T-cell (primary cell): ENCODE data around the gene RAB11B. TPM values are rescaled to one million over a fixed set of nuclear protein-coding genes. Genes with fewer than 3 reads are reported as not detected.

Experiments used
- ATAC-seq, 4 experiments: fragments of 200-7000 bp in 3 of 4; fragments of 150-1000 bp in 1 of 4; cut with Tn5 transposase; replicated peaks in 1 of 4; 1 replicate in 3 of 4; 2 replicates in 1 of 4; pipeline ENCODE4 v1.10.0; 2021; ENCODE audit warnings: moderate library complexity in 3 of 4, mild to moderate bottlenecking in 2 of 4, moderate number of reproducible peaks in 1 of 4
- CTCF ChIA-PET, 2 donors: fragments of 300-600 bp; sonication (Branson Sonifier 250); formaldehyde crosslinking; loops; one replicate each; lab custom pipeline; 2022; ENCODE audit warnings: antibody characterized with exemption in 2 of 2; lab: Charles Lee
- POLR2A ChIA-PET, 2 donors: fragments of 300-600 bp; sonication (Branson Sonifier 250); formaldehyde crosslinking; loops; one replicate each; lab custom pipeline; 2022; ENCODE audit warnings: antibody characterized with exemption in 2 of 2; lab: Charles Lee
- DNase-seq, 35 experiments: peaks; one replicate each; pipeline versions ENCODE4 v3.0.0 to v3.0.0-alpha.2; 2013 to 2023
- H3K27ac ChIP-seq: one replicate; pipeline ENCODE4 v1.5.1; 2013; ENCODE audit warnings: low read length
- H3K27me3 ChIP-seq, 2 experiments: replicated peaks in 1 of 2; 1 replicate in 1 of 2; 2 replicates in 1 of 2; pipeline versions ENCODE4 v1.6.1 to v1.7.0; 2013; ENCODE audit warnings: low read length in 1 of 2, mixed read lengths in 1 of 2; ENCODE audit not compliant: control insufficient read depth in 2 of 2, insufficient read depth in 2 of 2; ENCODE audit errors: extremely low read depth in 1 of 2
- H3K36me3 ChIP-seq, 2 donors: 1 replicate in 1 of 2; 2 replicates in 1 of 2; pipeline versions ENCODE4 v1.6.1 to v1.7.0; 2013; ENCODE audit warnings: low read length in 1 of 2; ENCODE audit not compliant: control insufficient read depth in 2 of 2, insufficient read depth in 1 of 2; ENCODE audit errors: extremely low read depth in 1 of 2
- H3K4me1 ChIP-seq, 2 experiments: 1 replicate in 1 of 2; 2 replicates in 1 of 2; pipeline versions ENCODE4 v1.6.1 to v1.7.0; 2013; ENCODE audit warnings: low read length in 2 of 2, mixed read lengths in 1 of 2; ENCODE audit not compliant: insufficient read depth in 2 of 2, control insufficient read depth in 1 of 2; ENCODE audit errors: extremely low read depth in 1 of 2
- H3K4me3 ChIP-seq, 2 donors: 1 replicate in 1 of 2; 2 replicates in 1 of 2; pipeline versions ENCODE4 v1.5.1 to v1.7.0; 2013; ENCODE audit warnings: mild to moderate bottlenecking in 2 of 2, low read length in 1 of 2, moderate library complexity in 1 of 2; ENCODE audit not compliant: control insufficient read depth in 1 of 2; ENCODE audit errors: extremely low read depth in 1 of 2
- H3K9me3 ChIP-seq: 2 replicates; pipeline ENCODE4 v1.7.0; 2013
- H3K27ac Mint-ChIP-seq, 2 donors: one replicate each; pipeline ENCODE4 v1.8.0; 2020 to 2021; ENCODE audit warnings: mild to moderate bottlenecking in 2 of 2, mixed read lengths in 2 of 2
- H3K27me3 Mint-ChIP-seq, 2 donors: one replicate each; pipeline ENCODE4 v1.8.0; 2021 to 2022; ENCODE audit warnings: mixed read lengths in 2 of 2
- H3K36me3 Mint-ChIP-seq: one replicate; pipeline ENCODE4 v1.8.0; 2021; ENCODE audit warnings: mixed read lengths
- H3K4me1 Mint-ChIP-seq, 3 donors: one replicate each; pipeline ENCODE4 v1.8.0; 2020 to 2022; ENCODE audit warnings: mixed read lengths in 3 of 3, mild to moderate bottlenecking in 1 of 3
- H3K4me3 Mint-ChIP-seq, 3 donors: one replicate each; pipeline ENCODE4 v1.8.0; 2020 to 2022; ENCODE audit warnings: mild to moderate bottlenecking in 3 of 3, mixed read lengths in 3 of 3, moderate library complexity in 3 of 3
- H3K9me3 Mint-ChIP-seq, 3 donors: one replicate each; pipeline ENCODE4 v1.8.0; 2020 to 2022; ENCODE audit warnings: mixed read lengths in 3 of 3
- WGBS: methylation state at CpG from one replicate; pipeline ENCODE4 v1.1.5; 2013; ENCODE audit warnings: missing lambda C conversion rate; ENCODE audit not compliant: insufficient coverage; 5-methylcytosine and 5-hydroxymethylcytosine counted together
- total RNA-seq, 35 experiments: library from RNA in 6 of 35; stranded (reverse) in 6 of 35; fragments of 120-200 nt in 1 of 35; gene quantifications; one replicate each; pipeline versions ENCODE4 v1.2.1 to v1.2.4 and lab custom pipeline; 2013 to 2026

Gene RAB11B
- total RNA-seq, 5 donors from 2014 or later (not counting 1 experiment from before 2014, with no cell fraction given): 87.5 to 125 (median 116) TPM

DNA sequence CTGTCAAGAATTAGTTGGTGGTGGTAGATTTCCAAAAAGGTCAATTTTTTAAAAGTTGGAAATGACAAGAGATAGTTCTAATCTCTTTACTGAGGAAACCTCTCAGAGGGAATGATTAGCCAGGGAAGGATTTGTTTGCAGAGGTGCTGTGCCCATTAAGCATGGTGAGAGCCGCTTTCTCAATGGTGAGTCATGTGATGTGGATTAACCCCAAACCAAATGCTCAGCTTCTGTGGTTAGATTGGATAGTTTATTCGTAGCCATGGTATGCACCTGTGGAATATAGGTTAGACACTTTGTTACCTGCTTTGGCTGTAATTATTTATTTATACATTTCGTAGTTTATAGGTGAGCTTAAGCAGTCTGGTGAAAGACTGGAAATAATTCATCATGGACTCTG is 61.7 kb downstream of the RAB11B start:
- peak overlapping the region; percentile 55 to 70 for H3K27ac Mint-ChIP-seq

DNA sequence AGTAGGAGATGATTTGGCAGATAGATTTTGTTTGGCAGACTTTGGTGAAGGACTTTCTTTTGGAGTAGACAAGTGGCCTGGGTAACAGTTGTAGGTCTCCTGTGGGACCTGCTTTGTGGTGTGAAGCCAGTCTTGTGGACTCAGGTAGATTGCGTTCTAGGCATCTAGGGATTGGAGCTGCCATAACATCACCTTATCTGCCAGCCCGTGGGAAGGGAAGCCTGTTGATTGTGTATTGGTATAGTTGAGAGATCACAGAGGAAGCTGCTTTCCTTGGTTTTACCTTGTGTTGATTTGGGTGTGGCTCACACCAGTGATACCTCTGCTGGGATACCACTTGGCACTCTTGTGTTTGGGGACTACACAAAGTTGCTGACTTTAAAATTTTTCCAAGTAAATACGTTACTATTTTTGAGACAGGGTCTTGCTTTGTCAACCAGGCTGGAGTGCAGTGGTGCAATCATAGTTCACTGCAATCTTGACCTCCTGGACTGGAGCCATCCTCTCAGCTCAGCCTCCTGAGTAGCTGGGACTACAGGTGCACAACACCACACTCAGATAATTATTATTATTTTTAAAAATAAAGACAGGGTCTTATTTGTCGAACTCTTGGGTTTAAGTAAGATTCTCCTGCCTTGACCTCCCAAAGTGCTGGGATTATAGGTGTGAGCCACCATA is 62.4 kb downstream of the RAB11B start:
- H3K27ac Mint-ChIP-seq: peak overlapping the region; percentile 53 to 70
- Histone ChIP-seq H3K27me3 (no peaks in the 10 kb centered on the region), H3K9me3 (no peaks in the 10 kb centered on the region), H3K4me3 (no peak overlapping the region), H3K36me3 (peaks cover 0 to 37% of the 10 kb centered on the region in 2 donors), H3K27ac (no peak overlapping the region), H3K4me1 (peaks cover 29 to 67% of the 10 kb centered on the region in 2 experiments)
- peak overlapping the region; percentile 18 to 65 (median 22) for H3K4me3 Mint-ChIP-seq
- DNase-seq (no peak), ATAC-seq (no peak)
- no peaks in the 10 kb centered on the region for H3K9me3 Mint-ChIP-seq
- CTCF ChIA-PET: interaction anchor here in 1 of 2 donors (0.6 kb wide), 1 partner anchor 71 kb away, joined by 3 read pairs; no protein-coding TSS in a partner anchor
- POLR2A ChIA-PET: no interaction called here
- H3K36me3 Mint-ChIP-seq: peaks cover 27% of the 10 kb centered on the region
- H3K4me1 Mint-ChIP-seq: peaks cover 83 to 92% (median 88%) of the 10 kb centered on the region in 3 donors
- 56% methylated on average over 3 of the region's 4 CpGs for WGBS
- H3K27me3 Mint-ChIP-seq: no peaks in the 10 kb centered on the region

More for the DNA sequence above, 61.7 kb downstream of the RAB11B start:
- Mint-ChIP-seq H3K36me3 (peaks cover 32% of the 10 kb centered on the region), H3K4me1 (peaks cover 89 to 92% (median 89%) of the 10 kb centered on the region in 3 donors), H3K27me3 (no peaks in the 10 kb centered on the region), H3K9me3 (no peaks in the 10 kb centered on the region), H3K4me3 (peak overlapping the region; percentile 22 to 65 (median 31))
- WGBS: 43% methylated on average over 1 of the region's 3 CpGs
- Histone ChIP-seq H3K4me3 (no peak overlapping the region), H3K4me1 (peaks cover 35 to 70% of the 10 kb centered on the region in 2 experiments), H3K36me3 (peaks cover 0 to 38% of the 10 kb centered on the region in 2 donors), H3K9me3 (no peaks in the 10 kb centered on the region), H3K27ac (no peak overlapping the region), H3K27me3 (no peaks in the 10 kb centered on the region)
- ATAC-seq (peak in 3 of 4 experiments; percentile 33 to 75 (median 37)), DNase-seq (peak in 1 of 35 experiments; percentile 29)
- ChIA-PET CTCF (interaction anchor here in 1 of 2 donors (0.5 kb wide), 1 partner anchor 60 kb away, joined by 4 read pairs; no protein-coding TSS in a partner anchor), POLR2A (interaction anchor here in 1 of 2 donors (1.1 kb wide), 1 partner anchor 117 kb away, joined by 4 read pairs; no protein-coding TSS in a partner anchor)

DNA sequence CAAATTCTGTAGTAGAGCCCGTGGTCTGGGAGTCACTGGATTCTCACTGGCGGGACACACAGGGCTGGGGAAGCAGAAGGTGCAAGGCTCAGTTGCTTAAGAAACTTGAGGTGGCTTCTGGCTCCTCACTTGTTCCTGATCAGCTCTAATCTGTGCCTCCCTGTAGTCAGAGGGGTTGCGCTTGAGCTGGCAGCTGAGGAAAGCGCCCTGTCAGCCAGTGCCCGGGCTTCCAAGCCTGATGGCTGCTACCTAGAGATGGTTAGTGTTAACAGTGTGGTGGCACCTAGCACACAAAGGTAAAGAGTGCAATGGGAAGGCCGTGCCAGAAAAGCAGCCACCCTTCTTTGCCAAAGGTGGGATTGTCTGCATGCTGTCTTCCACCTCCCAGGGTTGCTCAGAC is 63.5 kb downstream of the RAB11B start:
- Histone ChIP-seq H3K36me3 (peaks cover 0 to 41% of the 10 kb centered on the region in 2 donors), H3K9me3 (no peaks in the 10 kb centered on the region), H3K27me3 (no peaks in the 10 kb centered on the region), H3K4me1 (peaks cover 26 to 61% of the 10 kb centered on the region in 2 experiments), H3K27ac (no peak overlapping the region), H3K4me3 (no peak overlapping the region)
- peaks cover 26% of the 10 kb centered on the region for H3K36me3 Mint-ChIP-seq
- POLR2A ChIA-PET: interaction anchor here in 1 of 2 donors (0.6 kb wide), 1 partner anchor 63 kb away, joined by 6 read pairs; the partner anchor contains the start of gene RAB11B
- no peak for DNase-seq
- CTCF ChIA-PET: interaction anchor here (0.6 to 0.7 kb wide), 2 partner anchors 15 to 22 kb away, joined by 3 to 5 read pairs; no protein-coding TSS in a partner anchor
- peak overlapping the region in 2 of 3 donors; percentile 39 to 51 for H3K4me3 Mint-ChIP-seq
- H3K27me3 Mint-ChIP-seq: no peaks in the 10 kb centered on the region
- no peak overlapping the region for H3K27ac Mint-ChIP-seq
- no peaks in the 10 kb centered on the region for H3K9me3 Mint-ChIP-seq
- peaks cover 83 to 95% (median 92%) of the 10 kb centered on the region in 3 donors for H3K4me1 Mint-ChIP-seq
- no peak for ATAC-seq
- 88% methylated on average over 5 of the region's 6 CpGs for WGBS

Other genes with a start within 250 kb of the RAB11B start
- gene FBN3, start 240.8 kb upstream of the RAB11B start, total RNA-seq: under 1 TPM in 2 of 5 donors, not detected in 3; 0.03 TPM
- 10 to 100 TPM; 23.1 to 46.9 (median 29.0) TPM for gene CERS4, start 181.0 kb upstream of the RAB11B start, total RNA-seq
- 10 to 100 TPM; 26.1 to 41.5 (median 37.4) TPM for gene CD320, start 82.0 kb upstream of the RAB11B start, total RNA-seq
- gene NDUFA7, start 69.0 kb upstream of the RAB11B start, total RNA-seq: 10 to 100 TPM; 24.5 to 44.7 (median 32.8) TPM
- 1,000 to 10,000 TPM; 2,995 to 3,551 (median 3,317) TPM for gene RPS28, start 68.9 kb upstream of the RAB11B start, total RNA-seq
- gene KANK3, start 47.1 kb upstream of the RAB11B start, total RNA-seq: 1 to 10 TPM in 4 of 5 donors, under 1 TPM in 1; 0.88 to 5.5 (median 4.4) TPM
- gene ANGPTL4, start 26.2 kb upstream of the RAB11B start, total RNA-seq: under 1 TPM in 2 of 5 donors, not detected in 3; 0.18 to 0.19 TPM
- 10 to 100 TPM; 20.6 to 40.7 (median 35.6) TPM for gene MARCHF2, start 22.9 kb downstream of the RAB11B start, total RNA-seq
- gene HNRNPM, start 54.6 kb downstream of the RAB11B start, total RNA-seq: 100 to 1,000 TPM; 200 to 272 (median 213) TPM
- gene PRAM1, start 112.3 kb downstream of the RAB11B start, total RNA-seq: 1 to 10 TPM; 2.2 to 5.1 (median 3.8) TPM
- gene ZNF414, start 123.8 kb downstream of the RAB11B start, total RNA-seq: 10 to 100 TPM; 34.4 to 78.6 (median 67.2) TPM
- gene MYO1F, start 187.1 kb downstream of the RAB11B start, total RNA-seq: 100 to 1,000 TPM; 109 to 363 (median 277) TPM
- 100 to 1,000 TPM in 1 of 5 donors, 10 to 100 TPM in 4; 57.2 to 103 (median 80.1) TPM for gene ADAMTS10, start 220.4 kb downstream of the RAB11B start, total RNA-seq
- not detected for gene NFILZ, start 240.3 kb downstream of the RAB11B start, total RNA-seq